ENCODE results near the gene UHMK1.

GRCh38 chr1:162530988-162531319, 33.3 kb downstream of the UHMK1 start:
- no peak for TF ChIP-seq CTCF (IDR thresholded peaks at IDR 0.05; ENCODE audit: poor library complexity)
- no peak for TF ChIP-seq EZH2 (IDR thresholded peaks at IDR 0.05; ENCODE audit: borderline replicate concordance)
